ENCODE measurements around the gene MEOX2.

Gene MEOX2

GRCh38 chr7:15612205-15612604 is 74.3 kb downstream of the MEOX2 start:
- H3K4me1 ChIP-seq (ENCODE audit: control insufficient read depth, insufficient read depth, low read length, poor library complexity, severe bottlenecking): no peaks in the 10 kb centered on the region

GRCh38 chr7:15610503-15610902 is 76.0 kb downstream of the MEOX2 start:
- H3K4me1 ChIP-seq (ENCODE audit: control insufficient read depth, insufficient read depth, low read length, poor library complexity, severe bottlenecking): no peaks in the 10 kb centered on the region
- H3K36me3 ChIP-seq (ENCODE audit: control insufficient read depth, insufficient read depth, low read length): no peaks in the 10 kb centered on the region
- no peaks in the 10 kb centered on the region for H3K9me3 ChIP-seq (ENCODE audit: control insufficient read depth, low read length)
- 82 to 100% methylated on average over 1 of the region's 2 CpGs for WGBS, 2 experiments (ENCODE audit: insufficient coverage in 2 of 2)
- H3K4me3 ChIP-seq (ENCODE audit: extremely low read depth, insufficient read depth, low read length, poor library complexity, severe bottlenecking): no peak overlapping the region
- no peak overlapping the region for H3K27ac ChIP-seq (ENCODE audit: low read depth, low read length, severe bottlenecking)

More at GRCh38 chr7:15612205-15612604, 74.3 kb downstream of the MEOX2 start:
- WGBS, 2 experiments (ENCODE audit: insufficient coverage in 2 of 2): 84 to 95% methylated on average over 4 to 5 of the region's 8 CpGs
- Histone ChIP-seq H3K27ac (ENCODE audit: low read depth, low read length, severe bottlenecking) (no peak overlapping the region), H3K9me3 (ENCODE audit: control insufficient read depth, low read length) (no peaks in the 10 kb centered on the region), H3K4me3 (ENCODE audit: extremely low read depth, insufficient read depth, low read length, poor library complexity, severe bottlenecking) (no peak overlapping the region), H3K36me3 (ENCODE audit: control insufficient read depth, insufficient read depth, low read length) (no peaks in the 10 kb centered on the region)

GRCh38 chr7:15609287-15609686 is 77.2 kb downstream of the MEOX2 start:
- H3K4me3 ChIP-seq (ENCODE audit: extremely low read depth, insufficient read depth, low read length, poor library complexity, severe bottlenecking): no peak overlapping the region
- no peak overlapping the region for H3K27ac ChIP-seq (ENCODE audit: low read depth, low read length, severe bottlenecking)
- no CpG with 5 or more reads among the region's 2 CpGs for WGBS, 2 experiments (ENCODE audit: insufficient coverage in 2 of 2)
- no peaks in the 10 kb centered on the region for H3K9me3 ChIP-seq (ENCODE audit: control insufficient read depth, low read length)
- H3K4me1 ChIP-seq (ENCODE audit: control insufficient read depth, insufficient read depth, low read length, poor library complexity, severe bottlenecking): no peaks in the 10 kb centered on the region
- H3K36me3 ChIP-seq (ENCODE audit: control insufficient read depth, insufficient read depth, low read length): no peaks in the 10 kb centered on the region

- Histone ChIP-seq H3K4me3 (ENCODE audit: extremely low read depth, insufficient read depth, low read length, poor library complexity, severe bottlenecking) (no peak overlapping the region), H3K36me3 (ENCODE audit: control insufficient read depth, insufficient read depth, low read length) (no peaks in the 10 kb centered on the region), H3K27ac (ENCODE audit: low read depth, low read length, severe bottlenecking) (no peak overlapping the region), H3K4me1 (ENCODE audit: control insufficient read depth, insufficient read depth, low read length, poor library complexity, severe bottlenecking) (no peaks in the 10 kb centered on the region), H3K9me3 (ENCODE audit: control insufficient read depth, low read length) (no peaks in the 10 kb centered on the region)
- 100% methylated on average over 1 of the region's 5 CpGs; no CpG with 5 or more reads in 1 of the 2 experiments for WGBS, 2 experiments (ENCODE audit: insufficient coverage in 2 of 2)
These were observed 78.8 kb downstream of the MEOX2 start for GRCh38 chr7:15607529-15608210.

GRCh38 chr7:15606561-15606960 is 79.9 kb downstream of the MEOX2 start:
- Histone ChIP-seq H3K9me3 (ENCODE audit: control insufficient read depth, low read length) (no peaks in the 10 kb centered on the region), H3K4me3 (ENCODE audit: extremely low read depth, insufficient read depth, low read length, poor library complexity, severe bottlenecking) (no peak overlapping the region), H3K27ac (ENCODE audit: low read depth, low read length, severe bottlenecking) (no peak overlapping the region), H3K36me3 (ENCODE audit: control insufficient read depth, insufficient read depth, low read length) (no peaks in the 10 kb centered on the region), H3K4me1 (ENCODE audit: control insufficient read depth, insufficient read depth, low read length, poor library complexity, severe bottlenecking) (no peaks in the 10 kb centered on the region)
- WGBS, 2 experiments (ENCODE audit: insufficient coverage in 2 of 2): 100% methylated on average over 1 of the region's 3 CpGs; no CpG with 5 or more reads in 1 of the 2 experiments

GRCh38 chr7:15604166-15604565 is 82.3 kb downstream of the MEOX2 start:
- WGBS, 2 experiments (ENCODE audit: insufficient coverage in 2 of 2): no CpG with 5 or more reads among the region's 1 CpG
- Histone ChIP-seq H3K4me3 (ENCODE audit: extremely low read depth, insufficient read depth, low read length, poor library complexity, severe bottlenecking) (no peak overlapping the region), H3K36me3 (ENCODE audit: control insufficient read depth, insufficient read depth, low read length) (no peaks in the 10 kb centered on the region), H3K4me1 (ENCODE audit: control insufficient read depth, insufficient read depth, low read length, poor library complexity, severe bottlenecking) (no peaks in the 10 kb centered on the region), H3K9me3 (ENCODE audit: control insufficient read depth, low read length) (no peaks in the 10 kb centered on the region), H3K27ac (ENCODE audit: low read depth, low read length, severe bottlenecking) (no peak overlapping the region)

GRCh38 chr7:15603124-15603523 is 83.4 kb downstream of the MEOX2 start:
- Histone ChIP-seq H3K27ac (ENCODE audit: low read depth, low read length, severe bottlenecking) (no peak overlapping the region), H3K36me3 (ENCODE audit: control insufficient read depth, insufficient read depth, low read length) (no peaks in the 10 kb centered on the region), H3K4me3 (ENCODE audit: extremely low read depth, insufficient read depth, low read length, poor library complexity, severe bottlenecking) (no peak overlapping the region), H3K4me1 (ENCODE audit: control insufficient read depth, insufficient read depth, low read length, poor library complexity, severe bottlenecking) (no peaks in the 10 kb centered on the region), H3K9me3 (ENCODE audit: control insufficient read depth, low read length) (no peaks in the 10 kb centered on the region)
- 59 to 69% methylated on average over 2 of the region's 2 CpGs for WGBS, 2 experiments (ENCODE audit: insufficient coverage in 2 of 2)

- no CpG with 5 or more reads among the region's 1 CpG for WGBS, 2 experiments (ENCODE audit: insufficient coverage in 2 of 2)
- H3K36me3 ChIP-seq (ENCODE audit: control insufficient read depth, insufficient read depth, low read length): no peaks in the 10 kb centered on the region
- H3K9me3 ChIP-seq (ENCODE audit: control insufficient read depth, low read length): no peaks in the 10 kb centered on the region
- H3K4me3 ChIP-seq (ENCODE audit: extremely low read depth, insufficient read depth, low read length, poor library complexity, severe bottlenecking): no peak overlapping the region
- no peak overlapping the region for H3K27ac ChIP-seq (ENCODE audit: low read depth, low read length, severe bottlenecking)
- H3K4me1 ChIP-seq (ENCODE audit: control insufficient read depth, insufficient read depth, low read length, poor library complexity, severe bottlenecking): no peaks in the 10 kb centered on the region
These were observed 84.2 kb downstream of the MEOX2 start for GRCh38 chr7:15602236-15602635.

GRCh38 chr7:15601175-15601574 is 85.3 kb downstream of the MEOX2 start:
- no peaks in the 10 kb centered on the region for H3K4me1 ChIP-seq (ENCODE audit: control insufficient read depth, insufficient read depth, low read length, poor library complexity, severe bottlenecking)
- no CpG with 5 or more reads among the region's 1 CpG for WGBS, 2 experiments (ENCODE audit: insufficient coverage in 2 of 2)
- no peaks in the 10 kb centered on the region for H3K9me3 ChIP-seq (ENCODE audit: control insufficient read depth, low read length)
- H3K27ac ChIP-seq (ENCODE audit: low read depth, low read length, severe bottlenecking): no peak overlapping the region
- H3K36me3 ChIP-seq (ENCODE audit: control insufficient read depth, insufficient read depth, low read length): no peaks in the 10 kb centered on the region
- H3K4me3 ChIP-seq (ENCODE audit: extremely low read depth, insufficient read depth, low read length, poor library complexity, severe bottlenecking): no peak overlapping the region

GRCh38 chr7:15600298-15600697 is 86.2 kb downstream of the MEOX2 start:
- no peaks in the 10 kb centered on the region for H3K4me1 ChIP-seq (ENCODE audit: control insufficient read depth, insufficient read depth, low read length, poor library complexity, severe bottlenecking)
- 74 to 100% methylated on average over 3 of the region's 4 CpGs for WGBS, 2 experiments (ENCODE audit: insufficient coverage in 2 of 2)

GRCh38 chr7:15594461-15594860 is 92.0 kb downstream of the MEOX2 start:
- no peak overlapping the region for H3K4me3 ChIP-seq (ENCODE audit: extremely low read depth, insufficient read depth, low read length, poor library complexity, severe bottlenecking)
- no peaks in the 10 kb centered on the region for H3K36me3 ChIP-seq (ENCODE audit: control insufficient read depth, insufficient read depth, low read length)
- no peaks in the 10 kb centered on the region for H3K9me3 ChIP-seq (ENCODE audit: control insufficient read depth, low read length)
- no peak overlapping the region for H3K27ac ChIP-seq (ENCODE audit: low read depth, low read length, severe bottlenecking)
- WGBS, 2 experiments (ENCODE audit: insufficient coverage in 2 of 2): 80 to 82% methylated on average over 1 to 4 of the region's 5 CpGs
- H3K4me1 ChIP-seq (ENCODE audit: control insufficient read depth, insufficient read depth, low read length, poor library complexity, severe bottlenecking): no peaks in the 10 kb centered on the region

More at GRCh38 chr7:15600298-15600697, 86.2 kb downstream of the MEOX2 start:
- H3K9me3 ChIP-seq (ENCODE audit: control insufficient read depth, low read length): no peaks in the 10 kb centered on the region
- H3K27ac ChIP-seq (ENCODE audit: low read depth, low read length, severe bottlenecking): no peak overlapping the region
- no peak overlapping the region for H3K4me3 ChIP-seq (ENCODE audit: extremely low read depth, insufficient read depth, low read length, poor library complexity, severe bottlenecking)
- H3K36me3 ChIP-seq (ENCODE audit: control insufficient read depth, insufficient read depth, low read length): no peaks in the 10 kb centered on the region

All from mesodermal cell (in vitro differentiated cells).